Activated CD8-positive, alpha-beta memory T cell treated with anti-CD3 and anti-CD28 coated beads for 4 hours (primary cell): ENCODE measurements around the gene TNFRSF1B.
"Not testable (repeated sequence)": the region's sequence is repeated elsewhere in the genome, so short reads cannot be mapped to it uniquely, and the experiment has no call there.

ENCODE experiments used
- DNase-seq, 2 donors: peaks; one replicate each; pipeline ENCODE4 v3.0.0-alpha.2; 2020; ENCODE audit warnings: low read depth in 2 of 2

Gene TNFRSF1B

DNA sequence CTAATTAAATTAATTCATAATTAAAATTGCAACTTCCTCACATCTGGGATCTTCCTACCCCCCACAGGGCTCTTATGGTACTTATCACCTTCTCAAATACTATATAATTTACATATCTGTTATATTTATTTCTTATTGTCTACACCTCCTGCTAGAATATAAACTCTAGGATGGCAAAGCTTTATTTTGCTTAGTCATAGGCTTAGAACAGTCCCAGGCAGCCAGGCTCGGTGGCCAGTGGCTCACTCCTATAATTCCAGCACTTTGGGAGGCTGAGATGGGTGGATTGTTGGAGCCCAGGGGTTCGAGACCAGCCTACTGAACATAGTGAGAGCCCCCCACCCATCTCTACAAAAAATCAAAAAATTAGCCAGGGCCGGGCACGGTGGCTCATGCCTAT, 53.0 kb downstream of the TNFRSF1B start:
- DNase-seq, result no peak

DNA sequence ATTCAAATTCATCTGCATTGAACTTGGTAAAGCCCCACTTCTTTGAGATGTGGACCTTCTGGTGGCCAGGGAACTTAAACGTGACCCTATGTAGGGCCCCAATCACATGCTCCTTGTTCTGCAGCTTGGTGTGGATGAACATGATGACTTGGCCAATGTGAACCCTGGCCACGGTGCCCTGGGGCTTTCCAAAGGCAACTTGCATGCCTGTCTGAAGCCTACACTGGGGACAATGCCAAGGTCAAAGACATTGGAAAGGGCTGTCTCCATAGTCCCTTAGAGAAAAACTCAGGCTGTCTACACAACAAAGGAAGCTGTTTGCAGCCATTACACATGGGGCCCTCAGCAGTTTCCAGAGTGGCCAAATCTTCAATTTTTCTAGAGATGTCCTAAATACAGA, 54.1 kb downstream of the TNFRSF1B start:
- DNase-seq, result no peak

DNA sequence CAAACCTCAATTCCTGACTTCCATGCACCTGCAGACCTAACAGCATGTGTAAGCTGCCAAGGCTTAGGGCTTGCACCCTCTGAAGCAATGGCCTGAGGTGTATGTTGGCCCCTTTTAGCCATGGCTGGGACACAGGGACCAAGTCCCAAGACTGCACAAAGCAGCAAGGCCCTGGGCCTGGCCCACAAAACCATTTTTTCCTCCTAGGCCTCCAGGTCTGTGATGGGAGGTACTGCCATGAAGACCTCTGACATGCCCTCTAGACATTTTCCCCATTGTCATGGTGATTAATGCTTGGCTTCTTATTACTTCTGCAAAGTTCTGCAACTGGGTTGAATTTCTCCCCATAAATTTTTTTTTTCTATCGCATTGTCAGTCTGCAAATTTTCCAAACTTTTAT, 55.9 kb downstream of the TNFRSF1B start:
- not testable (repeated sequence) for DNase-seq

DNA sequence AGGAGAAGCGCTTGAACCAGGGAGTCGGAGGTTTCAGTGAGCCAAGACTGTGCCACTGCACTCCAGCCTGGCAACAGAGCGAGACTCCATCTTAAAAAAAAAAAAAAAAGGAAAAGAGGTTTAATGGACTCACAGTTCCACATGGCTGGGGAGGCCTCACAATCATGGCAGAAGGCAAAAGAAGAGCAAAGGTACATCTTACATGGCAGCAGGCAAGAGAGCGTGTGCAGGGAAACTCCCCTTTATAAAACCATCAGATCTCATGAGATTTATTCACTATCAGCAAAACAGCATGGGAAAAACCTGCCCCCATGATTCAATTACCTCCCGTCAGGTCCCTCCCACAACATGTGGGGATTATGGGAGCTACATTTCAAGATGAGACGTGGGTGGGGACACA, 57.3 kb downstream of the TNFRSF1B start:
- DNase-seq, result not testable (repeated sequence)

DNA sequence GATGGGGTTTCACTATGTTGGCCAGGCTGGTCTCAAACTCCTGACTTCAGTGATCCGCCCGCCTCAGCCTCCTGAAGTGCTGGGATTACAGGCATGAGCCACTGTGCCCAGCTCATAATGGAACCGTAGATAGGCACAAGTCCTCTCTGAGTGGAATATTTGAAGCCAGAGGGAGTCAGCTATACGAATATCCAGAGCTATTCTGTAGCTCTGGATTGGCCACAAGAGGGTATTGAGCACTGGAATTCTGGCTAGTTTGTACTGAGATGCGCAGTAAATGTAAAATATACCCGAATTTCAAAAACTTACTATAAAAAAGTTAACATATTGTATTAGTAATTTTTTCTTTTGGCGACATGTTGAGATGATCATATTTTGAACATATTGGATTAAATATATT, 62.2 kb downstream of the TNFRSF1B start:
- DNase-seq, result no peak

DNA sequence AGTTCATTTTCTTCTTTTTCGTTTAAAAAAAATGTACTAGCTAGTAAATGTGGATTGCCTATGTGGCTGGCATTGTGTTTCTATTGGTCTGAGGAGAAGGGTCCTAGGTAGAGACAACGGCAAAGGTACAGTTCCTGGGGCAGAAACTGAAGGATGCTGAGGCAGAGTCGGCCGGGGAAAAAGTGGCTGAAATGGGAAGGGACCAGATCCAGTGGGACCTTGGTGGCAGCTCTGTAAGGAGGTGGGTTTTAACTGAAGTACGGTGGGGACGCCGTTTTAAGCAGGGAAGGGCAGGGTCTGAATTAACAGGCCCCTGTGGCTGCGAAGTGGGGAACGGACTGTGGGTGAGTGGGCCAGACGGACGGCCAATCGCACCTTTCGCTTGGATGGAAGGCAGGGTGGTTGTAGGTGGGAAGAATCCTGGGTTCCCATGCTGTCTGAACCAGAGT, 62.6 kb downstream of the TNFRSF1B start:
- DNase-seq, result no peak

DNA sequence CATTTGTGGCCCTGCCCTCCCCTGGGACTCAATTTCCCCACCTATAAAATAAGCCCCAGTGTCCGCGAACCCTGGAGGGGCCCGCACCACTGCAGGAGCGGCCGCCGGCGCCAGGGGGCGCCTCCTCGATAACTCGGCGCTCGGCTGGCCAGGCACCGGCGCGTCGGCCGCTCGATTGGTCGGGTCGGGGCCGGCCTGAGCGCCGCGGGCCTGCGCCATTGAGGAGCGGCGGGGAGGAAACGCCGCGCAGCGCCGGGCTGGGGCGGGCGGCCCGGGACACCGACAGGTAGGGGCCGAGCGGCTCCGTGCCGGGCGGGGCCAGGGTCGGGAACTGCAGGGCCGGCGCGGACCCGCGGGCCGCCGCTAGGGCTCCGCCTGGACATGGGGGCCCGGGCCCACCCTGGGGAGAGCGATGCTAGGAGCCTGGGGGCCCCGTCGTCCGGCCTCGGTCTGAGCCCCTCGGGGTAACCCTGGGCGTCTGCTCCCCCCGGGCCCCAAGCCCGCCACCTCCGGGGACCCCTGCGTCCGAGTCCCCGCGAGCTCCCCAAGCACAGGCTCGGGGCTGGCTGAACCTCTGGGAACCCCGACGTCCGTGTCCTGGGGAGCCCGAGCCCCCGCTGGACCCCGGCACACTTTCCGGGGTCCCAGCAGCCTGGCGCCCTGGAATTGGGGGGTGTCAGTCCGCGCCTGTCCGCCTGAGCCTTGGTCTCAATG, 63.2 kb downstream of the TNFRSF1B start, which contains the start of gene VPS13D:
Gene VPS13D (plus strand): TSS at position 196 of the 714 bp plus-strand sequence. CDS start 4,237 bp downstream, outside the sequence.
- peak; percentile 60 to 69 for DNase-seq

DNA sequence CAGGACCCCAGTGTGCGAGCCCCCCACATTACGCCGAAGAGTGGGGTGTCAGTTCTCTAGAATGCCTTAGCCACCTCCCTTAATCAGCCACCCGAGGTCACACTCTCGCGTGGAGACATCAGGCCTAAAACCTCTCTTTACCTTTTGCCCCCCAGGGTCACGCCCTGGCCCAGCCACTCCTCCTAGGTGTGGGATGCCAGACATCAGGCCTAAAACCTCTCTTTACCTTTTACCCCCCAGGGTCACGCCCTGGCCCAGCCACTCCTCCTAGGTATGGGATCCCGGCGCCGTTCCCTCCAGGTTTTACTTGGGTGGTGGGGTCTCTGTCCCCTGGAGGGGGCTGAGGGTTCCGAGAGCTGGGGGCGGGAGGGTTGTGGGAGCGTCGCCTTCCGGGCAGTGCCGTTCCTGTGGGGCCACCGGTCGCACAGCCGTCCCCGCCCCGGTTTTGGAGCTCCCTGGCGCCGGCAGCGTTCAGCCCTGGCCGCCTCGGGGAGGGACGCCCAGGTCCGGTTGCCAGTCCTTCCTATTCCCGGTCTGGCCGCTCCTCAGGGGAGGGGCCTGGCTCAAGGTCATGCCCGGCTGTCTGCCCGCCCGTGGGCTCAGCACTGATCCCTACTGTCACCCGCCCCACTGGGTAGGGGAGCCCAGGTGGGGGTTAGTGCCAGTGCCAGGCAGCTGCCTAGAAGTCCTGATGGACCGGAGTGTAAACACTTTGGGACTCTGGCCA, 63.9 kb downstream of the TNFRSF1B start:
- no peak for DNase-seq

DNA sequence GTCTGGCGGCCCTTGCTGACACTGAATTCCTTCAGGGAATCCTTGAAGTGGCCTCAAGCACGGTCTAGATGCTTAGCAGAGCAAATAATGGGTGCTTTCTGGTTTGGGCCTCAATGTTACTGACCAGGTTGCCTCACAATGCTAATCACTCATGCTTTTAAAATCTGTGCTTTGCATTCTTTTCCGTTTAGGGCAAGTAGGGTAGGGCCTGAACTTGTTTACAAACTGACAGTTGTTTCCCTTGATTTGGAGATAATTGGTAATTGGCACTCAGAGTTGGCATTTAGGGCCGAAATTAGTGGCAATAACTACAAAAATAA, 64.4 kb downstream of the TNFRSF1B start:
- DNase-seq, result no peak

DNA sequence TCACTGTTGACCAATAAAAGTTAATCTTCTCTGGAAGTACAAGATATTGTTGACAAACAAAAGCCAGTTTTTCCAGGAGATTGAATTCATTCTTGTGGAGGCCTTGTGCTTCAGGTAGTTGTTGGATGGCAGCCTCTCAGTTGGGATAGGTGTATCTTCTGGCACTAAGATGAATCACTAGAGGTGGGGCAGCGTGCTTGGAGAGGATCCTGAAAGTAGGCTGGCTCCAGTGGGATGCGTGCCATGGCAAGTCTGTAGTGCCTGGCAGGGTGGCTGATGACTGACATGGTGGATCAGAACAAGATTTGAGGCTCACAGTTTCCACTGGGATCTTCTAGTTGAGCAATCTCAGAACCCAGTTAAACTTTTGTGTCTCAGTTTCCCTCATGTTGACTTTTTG, 65.4 kb downstream of the TNFRSF1B start:
- no peak for DNase-seq

DNA sequence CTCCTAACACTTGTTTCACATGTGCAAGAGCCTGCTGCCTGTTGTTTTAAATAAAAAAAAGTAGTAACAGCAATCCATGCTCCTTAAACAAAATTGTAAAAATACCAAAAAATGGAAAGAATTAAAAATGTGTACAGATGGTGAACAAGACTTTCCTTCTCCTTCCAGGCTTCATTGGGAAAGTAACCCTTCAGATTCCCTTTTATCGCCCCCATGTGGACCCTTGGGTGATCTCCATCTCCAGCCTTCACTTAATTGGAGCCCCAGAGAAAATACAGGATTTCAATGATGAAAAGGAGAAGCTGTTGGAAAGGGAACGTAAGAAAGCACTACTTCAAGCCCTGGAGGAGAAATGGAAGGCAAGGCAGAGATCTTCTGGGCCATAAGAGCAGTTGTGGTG, 77.3 kb downstream of the TNFRSF1B start:
- DNase-seq, result no peak

DNA sequence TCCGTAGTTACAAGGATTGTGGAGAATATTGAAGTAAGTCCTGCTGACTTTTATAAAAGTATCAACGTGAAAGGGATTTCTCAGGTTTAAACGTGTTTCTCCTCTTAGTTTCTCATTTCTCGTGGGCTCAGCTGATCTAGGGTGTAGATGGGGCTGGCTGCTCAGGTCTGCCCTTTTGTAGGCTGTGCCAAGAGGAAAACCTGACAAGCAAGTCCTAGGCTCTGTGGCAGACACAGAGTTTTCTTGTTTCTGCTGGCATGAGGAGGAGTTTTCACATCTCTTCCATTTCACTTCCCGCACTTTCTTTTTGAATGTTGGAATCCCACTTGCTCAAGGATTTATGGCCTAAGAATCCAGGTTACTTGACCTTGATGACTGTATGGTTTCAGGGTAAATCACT, 77.8 kb downstream of the TNFRSF1B start:
- no peak for DNase-seq

DNA sequence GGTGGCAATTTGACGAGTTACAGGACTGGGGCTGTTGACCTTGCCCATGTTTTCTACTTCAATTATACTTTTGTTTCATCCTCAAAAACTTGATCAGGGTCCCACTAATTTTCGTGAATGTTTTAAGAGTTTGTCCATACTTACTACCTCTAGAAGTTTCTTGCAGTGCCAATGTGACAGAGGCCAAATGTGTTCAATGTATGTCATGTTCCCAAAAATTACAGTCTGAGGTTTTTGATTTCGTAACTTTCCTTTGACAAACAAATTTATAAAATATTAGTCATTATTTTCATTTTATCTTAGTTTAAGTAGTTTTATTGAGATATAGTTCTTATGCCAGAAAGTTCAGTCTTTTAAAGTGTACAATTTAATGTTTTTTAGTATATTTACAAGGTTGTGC, 78.3 kb downstream of the TNFRSF1B start:
- DNase-seq, result no peak

DNA sequence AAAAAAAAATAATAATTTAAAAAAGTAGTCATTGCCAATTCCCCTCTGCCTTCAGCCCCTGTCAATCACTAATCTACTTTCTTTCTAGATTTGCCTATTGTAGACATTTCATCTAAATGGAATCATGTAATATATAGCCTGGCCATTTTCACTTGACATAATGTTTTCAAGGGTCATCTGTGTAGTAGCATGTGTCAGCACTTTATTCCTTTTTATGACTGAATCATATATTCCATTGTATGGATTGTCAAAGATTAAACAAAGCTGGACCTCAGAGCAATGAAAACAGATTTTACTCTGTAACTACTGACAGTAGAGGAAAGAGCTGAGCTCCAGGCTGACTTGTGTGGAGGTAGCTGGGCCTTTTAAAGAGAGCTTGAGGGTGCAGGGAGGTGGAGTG, 78.9 kb downstream of the TNFRSF1B start:
- DNase-seq, result no peak

DNA sequence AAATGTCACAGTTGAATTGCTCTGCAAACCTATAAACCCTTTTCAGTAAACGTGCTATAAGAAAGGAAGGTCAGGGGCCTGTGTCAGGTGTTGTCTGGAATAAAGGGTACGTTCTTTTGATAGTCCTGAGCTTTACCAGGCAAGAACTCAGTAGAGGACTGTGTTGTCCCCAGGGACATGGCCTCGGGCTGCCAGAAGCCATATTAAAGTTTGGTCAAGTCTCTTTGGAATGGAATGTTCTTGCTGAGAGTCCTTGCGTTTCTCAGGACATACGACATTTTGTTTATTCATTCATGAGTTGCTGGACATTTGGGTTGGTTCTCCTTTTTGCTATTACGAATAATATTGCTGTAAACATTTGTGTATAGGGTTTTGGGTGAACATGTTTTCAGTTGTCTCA, 79.8 kb downstream of the TNFRSF1B start:
- DNase-seq, result no peak

DNA sequence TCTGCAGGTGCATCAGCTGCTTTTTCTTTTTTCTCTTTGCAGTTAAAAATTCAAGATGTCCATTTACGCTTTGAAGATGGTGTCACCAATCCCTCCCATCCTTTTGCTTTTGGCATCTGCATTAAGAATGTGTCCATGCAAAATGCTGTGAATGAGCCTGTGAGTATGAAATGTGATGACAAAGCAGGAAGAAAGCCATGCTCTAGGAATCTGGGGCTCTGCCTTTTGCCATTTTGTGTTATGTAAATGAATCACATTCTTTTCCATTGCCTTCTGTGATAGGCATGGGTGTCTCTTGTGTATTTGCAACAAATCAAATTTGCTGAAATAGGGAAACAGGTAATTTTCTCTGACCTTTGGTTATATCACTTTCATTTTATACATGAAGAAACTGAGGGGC, 82.4 kb downstream of the TNFRSF1B start:
- no peak for DNase-seq

DNA sequence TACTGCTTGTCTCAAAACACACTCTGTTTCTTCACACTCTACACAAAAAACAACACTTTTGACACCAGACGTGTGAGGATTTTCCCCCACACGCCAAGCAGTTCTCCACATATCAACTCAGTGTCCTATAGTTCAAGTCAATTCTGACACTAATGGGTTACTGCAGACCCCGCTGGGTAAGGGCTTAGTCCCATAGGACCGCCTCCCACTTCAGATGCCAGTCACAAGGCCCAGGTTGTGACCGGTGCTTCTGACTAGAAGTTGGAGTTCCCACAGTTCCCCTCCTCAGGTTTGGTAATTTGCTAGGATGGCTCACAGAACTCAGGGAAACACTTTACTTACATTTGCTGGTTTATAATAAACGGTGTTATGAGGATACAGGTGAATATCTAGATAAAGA, 83.0 kb downstream of the TNFRSF1B start:
- DNase-seq, result no peak

DNA sequence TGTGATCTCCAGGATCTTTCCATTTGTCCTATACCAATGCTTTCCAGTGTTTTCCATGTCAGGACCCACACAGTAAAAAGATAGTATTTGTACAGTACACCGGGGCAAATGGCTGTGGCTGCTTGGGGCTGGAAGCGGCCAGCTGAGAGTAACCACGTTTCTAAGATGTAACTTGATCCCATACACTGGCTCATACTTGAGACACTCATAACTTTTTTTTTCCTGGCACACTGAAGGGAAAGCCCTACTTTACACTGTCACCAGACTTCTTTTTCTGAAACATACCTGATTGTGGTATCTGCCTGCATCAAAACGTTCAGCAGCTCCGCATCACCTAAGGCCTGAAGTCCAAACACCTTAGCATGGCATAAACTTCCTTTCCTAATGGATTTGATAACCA, 84.7 kb downstream of the TNFRSF1B start:
- DNase-seq, result no peak

DNA sequence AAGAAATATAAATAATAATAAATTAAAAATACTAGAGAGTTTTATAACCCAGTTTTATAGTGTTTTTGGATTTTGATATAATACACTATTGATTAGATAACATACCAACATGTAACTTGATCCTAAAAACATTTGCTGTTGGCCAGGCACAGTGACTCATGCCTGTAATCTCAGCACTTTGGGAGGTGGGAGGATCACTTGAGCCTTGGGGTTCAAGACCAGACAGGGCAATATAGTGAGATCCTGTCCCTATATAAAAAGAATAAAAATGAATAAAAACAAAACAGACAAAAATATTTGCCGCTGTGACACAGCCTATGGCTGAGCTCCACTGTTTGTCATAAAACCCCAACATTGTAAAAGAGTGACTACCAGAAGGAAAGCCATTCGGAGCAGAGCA, 89.1 kb downstream of the TNFRSF1B start:
- DNase-seq, result no peak

DNA sequence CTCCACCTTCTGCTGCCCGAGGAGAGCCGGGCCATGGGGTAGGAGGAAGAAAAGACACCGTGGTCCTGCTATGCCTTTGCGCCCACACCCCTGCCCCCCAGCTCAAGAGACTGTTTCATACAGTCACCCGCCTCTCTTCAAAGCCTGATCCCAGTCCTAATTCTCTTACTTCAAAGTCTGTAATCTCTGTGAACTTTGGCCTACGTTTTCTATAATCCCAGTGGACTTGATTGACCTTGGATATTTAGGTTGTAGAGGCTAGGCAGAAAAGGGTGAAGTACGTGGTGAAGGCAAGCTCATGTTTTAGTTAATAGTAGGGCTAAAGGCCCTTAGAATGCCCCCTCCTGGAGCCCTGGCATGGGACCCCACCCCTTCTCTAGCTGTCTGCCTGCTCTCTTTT, 91.5 kb downstream of the TNFRSF1B start:
- no peak for DNase-seq
